ENCODE measurements around the gene ZFPL1.
A peak's percentile ranks its signal among the peaks of the same experiment; 100 is the strongest.

Gene ZFPL1

GRCh38 chr11:65121865-65122696 lies 38.1 kb downstream of the ZFPL1 start, which contains the start of the genes FAU and MRPL49:
Gene FAU (minus strand): TSS chr11:65122134. CDS start chr11:65121813, 321 bp downstream.
Gene MRPL49 (plus strand): TSS chr11:65122321. CDS start chr11:65122347, 26 bp downstream.
- H2AFZ ChIP-seq (ENCODE audit: low read length, unreplicated experiment): peak within 1 kb of the TSS; percentile 70
- H3K36me3 ChIP-seq (ENCODE audit: insufficient read depth, low read length): peaks cover 17% of the 10 kb centered on the region; the same call in 1 of the 2 replicates
- H3K4me3 ChIP-seq (ENCODE audit: low read depth, low read length): peak within 1 kb of the TSS; percentile 100
- peaks cover 13% of the 10 kb centered on the region for H3K4me1 ChIP-seq (ENCODE audit: control insufficient read depth, insufficient read depth, low read length, unreplicated experiment)
- H3K79me2 ChIP-seq (ENCODE audit: control insufficient read depth, insufficient read depth, low read length, unreplicated experiment): peaks cover 49% of the 10 kb centered on the region
- peak within 1 kb of the TSS; percentile 78 for H3K27ac ChIP-seq (ENCODE audit: low read depth, low read length)
- no peaks in the 10 kb centered on the region for H3K27me3 ChIP-seq (ENCODE audit: insufficient read depth, low read length)

- Histone ChIP-seq H2AFZ (ENCODE audit: low read length, unreplicated experiment) (no peak overlapping the region), H3K36me3 (ENCODE audit: insufficient read depth, low read length) (peaks cover 15% of the 10 kb centered on the region; the same call in 1 of the 2 replicates), H3K4me1 (ENCODE audit: control insufficient read depth, insufficient read depth, low read length, unreplicated experiment) (peaks cover 13% of the 10 kb centered on the region), H3K27me3 (ENCODE audit: insufficient read depth, low read length) (no peaks in the 10 kb centered on the region), H3K27ac (ENCODE audit: low read depth, low read length) (no peak overlapping the region), H3K4me3 (ENCODE audit: low read depth, low read length) (no peak overlapping the region), H3K79me2 (ENCODE audit: control insufficient read depth, insufficient read depth, low read length, unreplicated experiment) (peaks cover 47% of the 10 kb centered on the region)
These were observed 40.6 kb downstream of the ZFPL1 start for GRCh38 chr11:65124480-65125196.

- peaks cover 9% of the 10 kb centered on the region; the same call in 1 of the 2 replicates for H3K36me3 ChIP-seq (ENCODE audit: insufficient read depth, low read length)
These were observed 41.4 kb downstream of the ZFPL1 start for GRCh38 chr11:65125197-65126056.

DNA sequence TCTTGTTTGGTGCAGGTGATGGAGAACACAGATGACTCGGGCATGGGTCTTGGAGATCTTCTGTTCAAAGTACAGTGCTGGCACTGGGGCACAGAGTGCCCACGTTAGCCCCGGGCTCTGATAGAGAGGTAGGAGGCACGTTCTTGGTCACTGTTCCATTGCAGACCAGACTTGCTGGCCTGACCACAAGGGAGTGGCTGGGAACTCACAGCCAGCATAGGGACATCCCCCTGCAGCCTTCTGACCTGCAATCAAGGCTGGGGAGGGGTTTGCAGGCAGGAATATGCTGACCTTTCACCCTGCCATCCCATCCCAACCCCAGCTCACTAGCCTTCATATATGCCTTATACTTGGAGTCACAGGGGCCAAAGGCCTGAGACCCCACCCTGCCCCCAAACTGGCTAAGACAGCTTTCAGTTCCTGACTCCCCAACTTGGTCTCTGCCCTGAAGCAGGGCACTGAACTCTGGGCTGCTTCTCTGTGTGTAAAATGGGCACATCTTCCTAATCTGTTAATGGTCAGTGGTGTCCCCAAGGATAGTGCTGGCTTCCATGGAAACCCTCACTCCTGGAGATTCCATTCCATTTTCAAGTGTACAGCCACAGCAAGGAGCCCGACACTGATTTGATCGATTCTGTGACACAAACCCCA lies 42.7 kb downstream of the ZFPL1 start:
- no peak overlapping the region for H3K27ac ChIP-seq (ENCODE audit: low read depth, low read length)
- H3K4me3 ChIP-seq (ENCODE audit: low read depth, low read length): no peak overlapping the region
- peaks cover 6% of the 10 kb centered on the region for H3K4me1 ChIP-seq (ENCODE audit: control insufficient read depth, insufficient read depth, low read length, unreplicated experiment)
- no peak overlapping the region for H2AFZ ChIP-seq (ENCODE audit: low read length, unreplicated experiment)
- H3K27me3 ChIP-seq (ENCODE audit: insufficient read depth, low read length): no peaks in the 10 kb centered on the region
- H3K79me2 ChIP-seq (ENCODE audit: control insufficient read depth, insufficient read depth, low read length, unreplicated experiment): peaks cover 29% of the 10 kb centered on the region
- H3K36me3 ChIP-seq (ENCODE audit: insufficient read depth, low read length): peaks cover 6% of the 10 kb centered on the region; the same call in 1 of the 2 replicates

More at GRCh38 chr11:65125197-65126056, 41.4 kb downstream of the ZFPL1 start:
- H3K79me2 ChIP-seq (ENCODE audit: control insufficient read depth, insufficient read depth, low read length, unreplicated experiment): peaks cover 39% of the 10 kb centered on the region
- no peak overlapping the region for H3K4me3 ChIP-seq (ENCODE audit: low read depth, low read length)
- H2AFZ ChIP-seq (ENCODE audit: low read length, unreplicated experiment): no peak overlapping the region
- H3K27me3 ChIP-seq (ENCODE audit: insufficient read depth, low read length): no peaks in the 10 kb centered on the region
- H3K4me1 ChIP-seq (ENCODE audit: control insufficient read depth, insufficient read depth, low read length, unreplicated experiment): peaks cover 13% of the 10 kb centered on the region
- H3K27ac ChIP-seq (ENCODE audit: low read depth, low read length): no peak overlapping the region

- Histone ChIP-seq H3K36me3 (ENCODE audit: insufficient read depth, low read length) (peaks cover 6% of the 10 kb centered on the region; the same call in 1 of the 2 replicates), H3K27me3 (ENCODE audit: insufficient read depth, low read length) (no peaks in the 10 kb centered on the region), H3K4me3 (ENCODE audit: low read depth, low read length) (no peak overlapping the region), H2AFZ (ENCODE audit: low read length, unreplicated experiment) (no peak overlapping the region), H3K4me1 (ENCODE audit: control insufficient read depth, insufficient read depth, low read length, unreplicated experiment) (peaks cover 6% of the 10 kb centered on the region), H3K27ac (ENCODE audit: low read depth, low read length) (no peak overlapping the region), H3K79me2 (ENCODE audit: control insufficient read depth, insufficient read depth, low read length, unreplicated experiment) (peaks cover 28% of the 10 kb centered on the region)
These were observed 43.6 kb downstream of the ZFPL1 start for GRCh38 chr11:65127473-65128181.

GRCh38 chr11:65128182-65129145 lies 44.4 kb downstream of the ZFPL1 start:
- H3K27ac ChIP-seq (ENCODE audit: low read depth, low read length): no peak overlapping the region
- no peaks in the 10 kb centered on the region for H3K27me3 ChIP-seq (ENCODE audit: insufficient read depth, low read length)
- peaks cover 30% of the 10 kb centered on the region for H3K79me2 ChIP-seq (ENCODE audit: control insufficient read depth, insufficient read depth, low read length, unreplicated experiment)
- peaks cover 6% of the 10 kb centered on the region for H3K4me1 ChIP-seq (ENCODE audit: control insufficient read depth, insufficient read depth, low read length, unreplicated experiment)
- H3K4me3 ChIP-seq (ENCODE audit: low read depth, low read length): no peak overlapping the region
- peaks cover 6% of the 10 kb centered on the region; the same call in 1 of the 2 replicates for H3K36me3 ChIP-seq (ENCODE audit: insufficient read depth, low read length)
- H2AFZ ChIP-seq (ENCODE audit: low read length, unreplicated experiment): no peak overlapping the region

GRCh38 chr11:65129649-65130441 lies 45.8 kb downstream of the ZFPL1 start:
- Histone ChIP-seq H3K4me1 (ENCODE audit: control insufficient read depth, insufficient read depth, low read length, unreplicated experiment) (peaks cover 6% of the 10 kb centered on the region), H2AFZ (ENCODE audit: low read length, unreplicated experiment) (no peak overlapping the region), H3K79me2 (ENCODE audit: control insufficient read depth, insufficient read depth, low read length, unreplicated experiment) (peaks cover 26% of the 10 kb centered on the region), H3K27ac (ENCODE audit: low read depth, low read length) (no peak overlapping the region), H3K27me3 (ENCODE audit: insufficient read depth, low read length) (no peaks in the 10 kb centered on the region), H3K36me3 (ENCODE audit: insufficient read depth, low read length) (peaks cover 3% of the 10 kb centered on the region; the same call in 1 of the 2 replicates), H3K4me3 (ENCODE audit: low read depth, low read length) (no peak overlapping the region)

- H3K36me3 ChIP-seq (ENCODE audit: insufficient read depth, low read length): peaks cover 3% of the 10 kb centered on the region; the same call in 1 of the 2 replicates
These were observed 46.8 kb downstream of the ZFPL1 start for GRCh38 chr11:65130631-65131416.

More at GRCh38 chr11:65130631-65131416, 46.8 kb downstream of the ZFPL1 start:
- H3K79me2 ChIP-seq (ENCODE audit: control insufficient read depth, insufficient read depth, low read length, unreplicated experiment): peaks cover 29% of the 10 kb centered on the region
- no peak overlapping the region for H3K27ac ChIP-seq (ENCODE audit: low read depth, low read length)
- peaks cover 6% of the 10 kb centered on the region for H3K4me1 ChIP-seq (ENCODE audit: control insufficient read depth, insufficient read depth, low read length, unreplicated experiment)
- no peak overlapping the region for H3K4me3 ChIP-seq (ENCODE audit: low read depth, low read length)
- H3K27me3 ChIP-seq (ENCODE audit: insufficient read depth, low read length): no peaks in the 10 kb centered on the region
- no peak overlapping the region for H2AFZ ChIP-seq (ENCODE audit: low read length, unreplicated experiment)
